ENCODE data around the gene AKAP13.

The AKAP13 gene

DNA sequence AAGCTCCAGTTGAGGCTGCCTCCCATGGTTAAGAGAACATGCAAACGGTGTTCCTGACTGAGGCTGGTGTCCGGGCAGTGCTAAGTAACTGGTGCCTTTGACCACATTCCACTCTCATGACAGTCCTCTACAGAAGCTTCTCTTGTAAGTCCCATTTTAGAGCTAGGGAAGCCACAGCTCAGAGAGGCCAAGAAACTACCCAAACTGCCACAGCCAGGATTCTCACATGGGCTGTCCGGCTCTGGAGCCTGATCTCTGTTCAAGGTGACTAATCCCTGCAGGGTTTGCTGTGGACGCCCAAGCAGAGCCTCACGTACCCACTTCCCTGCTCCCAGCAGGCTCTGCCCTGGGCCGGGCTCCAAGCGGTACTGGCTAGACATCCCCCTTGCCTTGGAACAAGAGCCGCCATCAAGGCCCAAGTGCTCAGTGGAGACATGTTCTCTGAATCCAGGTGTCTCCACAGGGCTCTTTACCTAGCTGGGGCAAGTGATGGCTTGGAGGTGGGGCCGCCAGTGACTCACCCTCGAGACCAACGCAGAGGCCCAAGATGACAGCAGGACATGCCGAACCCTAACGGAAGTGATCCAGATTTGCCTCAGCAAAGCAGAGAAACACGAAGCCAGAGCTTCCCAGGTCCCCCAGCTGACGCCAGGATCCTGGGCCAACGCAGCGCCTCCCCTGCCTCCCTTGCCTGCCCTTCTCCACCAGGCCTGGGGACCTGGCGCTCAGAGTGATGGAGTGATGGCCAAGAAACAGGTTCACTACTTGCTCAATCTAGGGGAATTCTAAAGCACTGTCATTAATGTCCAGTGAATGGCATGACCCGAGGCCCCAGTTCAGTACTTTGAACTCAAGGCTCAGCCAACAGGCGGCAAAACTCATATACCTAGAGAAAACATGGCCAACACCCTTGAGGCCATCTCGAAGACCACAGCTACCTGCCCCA is 390.0 kb downstream of the AKAP13 start:
- no peak for DNase-seq (ENCODE audit: low read depth)

- DNase-seq (ENCODE audit: low read depth), result no peak
These were observed 390.9 kb downstream of the AKAP13 start for GRCh38 chr15:85771271-85771670.

- no peak for DNase-seq (ENCODE audit: low read depth)
These were observed 391.5 kb downstream of the AKAP13 start for GRCh38 chr15:85771781-85772445.

- DNase-seq (ENCODE audit: low read depth), result no peak
These were observed 392.3 kb downstream of the AKAP13 start for GRCh38 chr15:85772668-85773067.

DNA sequence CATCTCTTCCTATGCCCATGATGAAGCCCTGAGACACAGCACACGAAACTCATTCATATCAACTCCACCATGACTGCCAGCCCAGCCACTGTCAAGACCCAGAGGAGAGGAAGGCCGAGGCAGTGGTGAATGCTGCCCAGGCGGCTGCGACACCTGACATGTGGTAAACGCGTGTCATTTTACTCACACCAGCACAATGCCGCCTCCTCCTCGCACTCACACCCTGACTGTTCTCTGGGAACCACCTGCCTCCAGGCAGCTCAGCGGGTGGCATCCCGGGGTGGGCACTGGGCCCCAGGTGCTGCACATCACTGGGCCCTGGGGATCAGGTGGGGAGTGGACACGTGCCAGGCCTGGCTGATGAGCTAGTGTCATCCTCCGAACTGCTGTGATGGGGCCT is 392.8 kb downstream of the AKAP13 start:
- DNase-seq (ENCODE audit: low read depth), result no peak

GRCh38 chr15:85773970-85774369 is 393.6 kb downstream of the AKAP13 start:
- DNase-seq (ENCODE audit: low read depth), result no peak

- DNase-seq (ENCODE audit: low read depth), result no peak
These were observed 397.1 kb downstream of the AKAP13 start for GRCh38 chr15:85777250-85778106.

DNA sequence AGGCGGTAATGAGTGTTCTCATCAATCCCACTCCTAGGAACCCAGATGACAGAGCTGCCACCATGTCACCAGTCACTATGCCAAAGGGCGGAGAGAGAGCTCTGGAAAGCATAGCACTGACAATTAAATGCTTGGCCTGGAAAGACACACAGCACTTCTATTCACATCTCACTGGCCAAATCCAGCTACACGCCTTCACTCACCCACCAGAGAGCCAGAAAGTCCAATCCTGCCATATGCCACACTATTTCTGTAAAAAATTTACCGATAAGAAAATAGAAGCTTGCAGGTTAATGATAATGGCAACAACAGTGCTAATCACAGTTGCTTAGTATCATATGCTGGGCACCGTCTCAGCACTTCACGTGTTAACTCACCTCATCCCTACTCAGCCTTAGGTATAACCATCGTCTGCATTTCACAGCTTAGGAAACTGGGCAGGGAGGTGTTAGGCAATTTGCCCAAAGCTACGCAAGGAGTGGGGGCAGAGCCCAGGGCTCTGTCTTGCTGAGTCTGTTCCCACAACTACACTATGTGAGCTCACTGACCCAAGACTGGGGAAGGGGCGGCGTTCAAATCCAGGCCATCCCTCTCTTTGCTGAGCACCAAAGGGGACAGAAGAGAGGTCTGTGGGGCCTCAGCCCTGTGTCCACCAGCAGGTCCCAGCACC is 397.8 kb downstream of the AKAP13 start:
- no peak for DNase-seq (ENCODE audit: low read depth)

GRCh38 chr15:85779249-85779648 is 398.8 kb downstream of the AKAP13 start:
- DNase-seq (ENCODE audit: low read depth), result no peak

GRCh38 chr15:85780225-85780985 is 400.0 kb downstream of the AKAP13 start:
- DNase-seq (ENCODE audit: low read depth), result no peak

DNA sequence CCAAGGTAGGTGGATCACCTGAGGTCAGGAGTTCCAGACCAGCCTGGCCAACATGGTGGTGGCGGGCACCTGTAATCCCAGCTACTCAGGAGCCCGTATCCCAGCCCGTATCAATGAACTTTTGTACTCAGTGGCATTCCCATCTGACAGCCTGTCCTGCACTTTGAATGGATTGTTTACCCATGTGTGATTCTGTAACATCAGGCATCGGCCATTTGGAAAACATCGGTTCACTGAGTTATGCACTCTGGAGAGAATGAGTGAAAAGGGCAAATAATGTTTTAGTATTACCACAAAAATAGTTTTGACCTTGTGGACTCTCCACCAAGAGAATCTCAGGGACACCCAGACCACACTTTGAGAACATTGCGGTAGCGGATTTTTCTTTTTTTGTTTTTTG is 400.7 kb downstream of the AKAP13 start:
- DNase-seq (ENCODE audit: low read depth), result no peak

- no peak for DNase-seq (ENCODE audit: low read depth)
These were observed 401.7 kb downstream of the AKAP13 start for GRCh38 chr15:85782064-85782463.

DNA sequence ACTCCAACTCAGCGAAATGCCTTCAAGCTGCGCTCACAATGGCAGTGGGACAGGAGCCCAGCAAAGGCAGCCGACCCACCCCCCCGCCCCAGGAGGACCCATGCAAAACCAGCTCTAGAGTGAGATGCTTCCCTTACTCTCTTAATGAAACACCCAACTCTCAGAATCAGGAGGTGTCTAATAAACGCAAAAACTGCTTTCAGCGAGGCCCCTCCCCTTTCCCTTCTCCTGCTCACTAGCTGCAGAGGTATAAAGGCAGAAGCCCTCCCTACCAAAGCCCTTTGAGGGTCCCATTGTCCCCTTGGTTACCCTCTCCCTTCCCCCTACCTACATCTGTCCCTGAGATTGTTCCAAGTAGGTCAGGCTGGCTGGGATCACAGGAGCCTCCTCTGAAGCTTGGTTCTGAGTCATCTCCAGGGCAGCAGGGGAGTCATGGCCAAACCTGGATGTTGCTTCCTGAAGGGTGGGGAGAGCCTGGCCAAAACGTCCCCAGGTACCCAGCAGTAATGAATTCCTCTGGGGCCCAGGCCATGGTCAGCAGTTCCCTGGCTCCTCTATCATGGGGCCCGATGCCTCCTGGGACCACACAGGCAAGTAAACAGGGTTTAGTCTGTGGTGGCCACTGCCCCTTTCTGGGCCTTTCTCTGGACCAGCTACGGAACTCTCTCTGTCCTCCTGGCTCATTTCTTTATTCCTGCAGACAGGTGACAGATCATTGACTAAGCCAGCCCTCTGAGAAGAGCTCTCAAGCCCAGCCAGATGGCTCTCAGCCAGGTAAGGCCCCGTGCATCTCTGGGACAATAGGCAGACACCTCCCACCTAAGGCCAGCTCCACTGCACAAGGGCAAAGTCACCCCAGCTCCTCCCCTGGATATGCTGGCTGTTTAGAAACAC is 405.7 kb downstream of the AKAP13 start:
- DNase-seq (ENCODE audit: low read depth), result no peak

GRCh38 chr15:85786781-85787114 is 406.3 kb downstream of the AKAP13 start:
- DNase-seq (ENCODE audit: low read depth), result no peak

- DNase-seq (ENCODE audit: low read depth), result no peak
These were observed 408.5 kb downstream of the AKAP13 start for GRCh38 chr15:85788771-85789495.

DNA sequence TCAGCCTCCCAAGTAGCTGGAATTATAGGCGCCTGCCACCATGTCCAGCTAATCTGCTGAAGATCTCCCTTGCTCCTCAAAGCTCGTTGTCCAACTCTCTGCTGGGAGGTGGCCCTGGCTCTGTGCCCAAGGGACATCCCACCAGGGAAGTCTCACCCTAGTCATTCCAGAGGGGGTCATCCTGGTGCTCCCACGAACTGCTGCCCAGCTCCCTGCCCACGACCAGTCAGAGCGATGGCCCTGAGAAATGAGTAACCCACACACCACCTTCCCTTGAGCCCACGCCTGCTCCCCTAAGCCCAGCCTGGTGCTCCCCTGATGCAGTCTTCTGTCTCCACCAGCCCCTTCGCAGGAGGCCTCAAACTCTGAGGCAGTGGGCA is 409.1 kb downstream of the AKAP13 start:
- DNase-seq (ENCODE audit: low read depth), result no peak

DNA sequence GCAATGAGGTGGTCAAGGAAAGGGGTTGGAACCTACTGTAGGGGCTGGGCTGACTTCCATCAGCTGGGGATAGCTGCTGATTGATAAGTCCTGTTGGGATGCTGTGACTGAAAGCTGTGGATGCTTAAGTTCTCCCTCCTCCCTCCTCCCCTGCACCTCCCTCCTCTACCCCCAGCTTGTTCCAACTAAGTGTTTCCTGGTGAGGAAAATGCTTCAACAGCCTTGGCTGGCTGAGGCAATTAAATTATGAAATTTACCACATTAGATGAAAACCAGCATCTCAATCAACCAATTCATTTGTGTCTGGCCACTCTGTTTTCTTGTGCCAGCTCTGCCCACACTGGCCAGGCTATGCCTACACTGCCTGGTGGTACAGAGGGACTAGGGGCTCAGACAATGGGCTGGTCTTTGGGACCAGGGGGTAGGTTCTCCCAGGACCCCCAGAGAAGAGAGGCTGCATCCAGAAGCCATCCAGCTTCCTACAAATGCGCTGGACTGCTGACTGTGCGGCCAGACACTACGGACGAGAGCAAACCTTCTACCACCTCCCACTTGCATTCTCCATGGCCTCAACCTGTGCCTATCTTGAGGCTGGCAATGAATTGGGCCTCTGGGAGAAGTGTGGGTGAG is 411.8 kb downstream of the AKAP13 start:
- no peak for DNase-seq (ENCODE audit: low read depth)

DNA sequence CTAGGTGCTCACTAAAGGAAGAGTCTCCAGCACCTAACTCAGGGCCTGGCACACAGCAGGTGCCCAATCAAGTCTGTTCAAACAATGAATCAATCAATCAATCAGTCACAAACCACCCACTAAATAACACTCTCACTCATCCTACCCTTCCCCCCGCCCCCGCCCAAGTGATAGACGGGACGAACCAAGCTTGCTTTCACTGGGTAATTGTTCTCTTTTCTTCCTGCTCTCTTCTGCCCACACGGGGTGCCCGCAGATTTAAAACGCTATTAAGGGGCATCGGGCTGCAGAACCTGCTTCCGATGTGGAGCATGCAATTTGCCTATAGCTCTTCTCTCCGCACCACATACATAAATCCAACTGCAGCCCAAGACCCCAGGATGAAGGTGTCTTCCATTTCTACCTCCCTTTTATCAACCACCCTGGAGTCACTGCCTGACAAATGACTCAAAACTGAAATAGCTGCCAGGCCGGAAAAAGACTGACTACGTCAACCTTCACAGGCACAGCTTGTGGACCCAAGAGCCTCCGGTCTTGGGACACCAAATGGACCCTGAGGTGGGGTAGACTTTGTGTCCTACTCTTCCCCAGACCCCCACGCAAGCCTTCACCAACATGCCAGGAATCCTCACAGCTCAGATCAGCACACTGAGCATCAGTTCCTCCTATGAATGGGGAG is 412.6 kb downstream of the AKAP13 start:
- no peak for DNase-seq (ENCODE audit: low read depth)
